ENCODE measurements around the gene RPS18. TPM values are rescaled to one million over a fixed set of nuclear protein-coding genes. Genes with fewer than 3 reads are reported as not detected.

RPS18 gene
- total and polyA plus RNA-seq, 9 of the 15 experiments (the other 6 are each of a cell fraction or from before 2014, with no cell fraction given): 5,023 to 17,516 (median 8,131) TPM

DNA sequence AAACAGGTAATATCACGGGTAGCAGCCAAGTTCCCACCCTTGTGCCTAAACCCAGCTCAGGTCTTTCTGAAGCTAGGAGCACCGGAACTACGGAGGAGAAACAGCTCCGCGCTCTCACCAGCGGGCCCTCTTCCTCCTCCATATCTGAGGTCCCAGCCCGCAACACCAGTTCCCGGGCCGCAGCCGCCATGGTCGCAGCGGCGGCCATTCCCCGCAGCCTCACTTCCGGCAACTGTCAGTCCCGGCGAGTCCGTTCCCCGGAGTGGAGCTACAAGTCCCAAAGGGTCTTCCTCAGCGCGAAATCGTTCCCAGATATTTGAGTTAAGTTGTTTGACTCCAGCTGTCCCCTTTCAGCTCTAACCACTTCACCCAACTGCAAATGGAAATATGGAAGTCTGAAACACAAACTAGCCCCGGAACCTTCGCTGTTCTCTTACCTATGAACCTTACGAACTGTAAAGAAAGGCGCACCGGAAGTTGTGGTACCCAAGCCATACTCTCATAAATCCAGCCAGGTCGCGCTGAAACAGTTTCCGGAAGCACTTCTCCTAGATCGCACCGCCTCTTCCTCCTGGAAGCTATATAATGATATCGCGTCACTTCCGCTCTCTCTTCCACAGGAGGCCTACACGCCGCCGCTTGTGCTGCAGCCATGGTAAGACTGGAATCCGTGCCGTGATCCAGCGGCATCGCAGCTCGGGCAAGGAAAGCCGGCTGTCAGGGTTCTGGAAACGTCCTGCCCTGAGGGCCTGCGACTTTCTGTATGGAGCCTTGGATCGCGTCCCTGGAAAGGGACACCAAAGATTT is at the start of gene RPS18, which contains the start of gene VPS52 (continued):
- TF ChIP-seq, protein P1, sequence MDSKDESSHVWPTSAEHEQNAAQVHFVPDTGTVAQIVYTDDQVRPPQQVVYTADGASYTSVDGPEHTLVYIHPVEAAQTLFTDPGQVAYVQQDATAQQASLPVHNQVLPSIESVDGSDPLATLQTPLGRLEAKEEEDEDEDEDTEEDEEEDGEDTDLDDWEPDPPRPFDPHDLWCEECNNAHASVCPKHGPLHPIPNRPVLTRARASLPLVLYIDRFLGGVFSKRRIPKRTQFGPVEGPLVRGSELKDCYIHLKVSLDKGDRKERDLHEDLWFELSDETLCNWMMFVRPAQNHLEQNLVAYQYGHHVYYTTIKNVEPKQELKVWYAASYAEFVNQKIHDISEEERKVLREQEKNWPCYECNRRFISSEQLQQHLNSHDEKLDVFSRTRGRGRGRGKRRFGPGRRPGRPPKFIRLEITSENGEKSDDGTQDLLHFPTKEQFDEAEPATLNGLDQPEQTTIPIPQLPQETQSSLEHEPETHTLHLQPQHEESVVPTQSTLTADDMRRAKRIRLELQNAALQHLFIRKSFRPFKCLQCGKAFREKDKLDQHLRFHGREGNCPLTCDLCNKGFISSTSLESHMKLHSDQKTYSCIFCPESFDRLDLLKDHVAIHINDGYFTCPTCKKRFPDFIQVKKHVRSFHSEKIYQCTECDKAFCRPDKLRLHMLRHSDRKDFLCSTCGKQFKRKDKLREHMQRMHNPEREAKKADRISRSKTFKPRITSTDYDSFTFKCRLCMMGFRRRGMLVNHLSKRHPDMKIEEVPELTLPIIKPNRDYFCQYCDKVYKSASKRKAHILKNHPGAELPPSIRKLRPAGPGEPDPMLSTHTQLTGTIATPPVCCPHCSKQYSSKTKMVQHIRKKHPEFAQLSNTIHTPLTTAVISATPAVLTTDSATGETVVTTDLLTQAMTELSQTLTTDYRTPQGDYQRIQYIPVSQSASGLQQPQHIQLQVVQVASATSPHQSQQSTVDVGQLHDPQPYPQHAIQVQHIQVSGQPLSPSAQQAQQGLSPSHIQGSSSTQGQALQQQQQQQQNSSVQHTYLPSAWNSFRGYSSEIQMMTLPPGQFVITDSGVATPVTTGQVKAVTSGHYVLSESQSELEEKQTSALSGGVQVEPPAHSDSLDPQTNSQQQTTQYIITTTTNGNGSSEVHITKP (IDR thresholded peaks at IDR 0.05; ENCODE audit: partially characterized antibody): peak; percentile 6
- TF ChIP-seq TCFL5 (CRISPR knock-in tag; conservative IDR thresholded peaks at IDR 0.05) (no peak), YY1 (IDR thresholded peaks at IDR 0.05; ENCODE audit: borderline replicate concordance in 1 of 3, control insufficient read depth in 1 of 3, extremely low read depth in 1 of 3, insufficient read depth in 3 of 3, insufficient read length in 1 of 3, insufficient replicate concordance in 2 of 3, low read depth in 1 of 3, low read length in 2 of 3) (peak; percentile 97 to 98 (median 97)), ZNF133 (CRISPR knock-in tag; IDR thresholded peaks at IDR 0.05) (peak; percentile 55; the same call in 1 of the 2 replicates), ZKSCAN1 (IDR thresholded peaks at IDR 0.05; ENCODE audit: low read depth, low read length) (no peak; the same call in 1 of the 2 replicates), ZC3H8 (IDR thresholded peaks at IDR 0.05) (no peak), HDAC6 (IDR thresholded peaks at IDR 0.05; ENCODE audit: low read depth, low read length) (peak; percentile 90; the same call in 1 of the 2 replicates), ESRRA (IDR thresholded peaks at IDR 0.05; ENCODE audit: borderline replicate concordance, low read depth) (peak; percentile 63), HNRNPLL (IDR thresholded peaks at IDR 0.05; ENCODE audit: low read depth, low read length, poor library complexity, severe bottlenecking) (peak; percentile 52), ZNF134 (CRISPR knock-in tag; conservative IDR thresholded peaks at IDR 0.05) (0 out of 2 replicates have a peak, but pooled peaks have one; percentile 35), ZFP1 (CRISPR knock-in tag; IDR thresholded peaks at IDR 0.05) (peak; percentile 54; the same call in 1 of the 2 replicates), GABPB2 (CRISPR knock-in tag; conservative IDR thresholded peaks at IDR 0.05) (no peak), HEY1 (CRISPR knock-in tag; IDR thresholded peaks at IDR 0.05; ENCODE audit: borderline replicate concordance) (peak; percentile 13; the same call in 1 of the 2 replicates), ZNF586 (CRISPR knock-in tag; conservative IDR thresholded peaks at IDR 0.05) (0 out of 2 replicates have a peak, but pooled peaks have one; percentile 28), ZSCAN32 (CRISPR knock-in tag; IDR thresholded peaks at IDR 0.05) (0 out of 2 replicates have a peak, but pooled peaks have one; percentile 58), ZFP36 (IDR thresholded peaks at IDR 0.05; ENCODE audit: low read depth, low read length, partially characterized antibody) (no peak), HDGF (IDR thresholded peaks at IDR 0.05) (no peak), LEF1 (IDR thresholded peaks at IDR 0.05) (no peak; the same call in none of the 2 replicates), U2AF2 (optimal IDR thresholded peaks at IDR 0.05; ENCODE audit: low read depth, low read length) (no peak), ZNF780A (CRISPR knock-in tag; IDR thresholded peaks at IDR 0.05) (no peak), NCOA1 (IDR thresholded peaks at IDR 0.05; ENCODE audit: low read depth) (peak; percentile 100), DMBX1 (CRISPR knock-in tag; IDR thresholded peaks at IDR 0.05; ENCODE audit: borderline replicate concordance) (peak; percentile 75)
- TF ChIP-seq, protein P2, sequence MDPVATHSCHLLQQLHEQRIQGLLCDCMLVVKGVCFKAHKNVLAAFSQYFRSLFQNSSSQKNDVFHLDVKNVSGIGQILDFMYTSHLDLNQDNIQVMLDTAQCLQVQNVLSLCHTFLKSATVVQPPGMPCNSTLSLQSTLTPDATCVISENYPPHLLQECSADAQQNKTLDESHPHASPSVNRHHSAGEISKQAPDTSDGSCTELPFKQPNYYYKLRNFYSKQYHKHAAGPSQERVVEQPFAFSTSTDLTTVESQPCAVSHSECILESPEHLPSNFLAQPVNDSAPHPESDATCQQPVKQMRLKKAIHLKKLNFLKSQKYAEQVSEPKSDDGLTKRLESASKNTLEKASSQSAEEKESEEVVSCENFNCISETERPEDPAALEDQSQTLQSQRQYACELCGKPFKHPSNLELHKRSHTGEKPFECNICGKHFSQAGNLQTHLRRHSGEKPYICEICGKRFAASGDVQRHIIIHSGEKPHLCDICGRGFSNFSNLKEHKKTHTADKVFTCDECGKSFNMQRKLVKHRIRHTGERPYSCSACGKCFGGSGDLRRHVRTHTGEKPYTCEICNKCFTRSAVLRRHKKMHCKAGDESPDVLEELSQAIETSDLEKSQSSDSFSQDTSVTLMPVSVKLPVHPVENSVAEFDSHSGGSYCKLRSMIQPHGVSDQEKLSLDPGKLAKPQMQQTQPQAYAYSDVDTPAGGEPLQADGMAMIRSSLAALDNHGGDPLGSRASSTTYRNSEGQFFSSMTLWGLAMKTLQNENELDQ (CRISPR knock-in tag; IDR thresholded peaks at IDR 0.05; ENCODE audit: borderline replicate concordance): no peak

Data from K562 (cell line).